ENCODE measurements around the gene ADM. TPM values are rescaled to one million over a fixed set of nuclear protein-coding genes. Genes with fewer than 3 reads are reported as not detected.

Gene ADM
- total RNA-seq, 1 donor from 2014 or later, result 169 TPM

DNA sequence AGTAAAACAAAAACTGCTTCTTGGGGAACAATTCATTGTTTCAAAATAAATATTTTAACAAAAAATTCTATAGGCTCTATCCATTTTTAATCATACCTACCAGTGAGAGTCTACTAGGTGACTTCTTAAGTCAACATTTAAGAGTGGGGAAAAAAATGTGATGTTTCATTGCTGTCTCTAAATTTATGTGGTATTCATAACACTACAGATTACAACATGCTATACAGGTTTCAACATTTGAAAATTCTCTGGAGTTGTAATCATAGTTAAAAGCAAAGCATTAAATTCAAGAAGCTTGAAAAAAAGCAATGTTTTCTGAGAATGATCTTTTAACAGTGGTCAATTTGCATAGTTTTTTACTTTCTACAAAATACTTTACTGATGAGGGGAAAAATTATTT is 29.2 kb upstream of the ADM start:
- DNase-seq (ENCODE audit: low read depth) (peak; percentile 81), FAIRE-seq (no peak)
- Histone ChIP-seq H3K4me3 (ENCODE audit: low read depth, low read length) (no peak overlapping the region), H3K36me3 (ENCODE audit: control insufficient read depth, insufficient read depth, low read length) (no peaks in the 10 kb centered on the region), H3K27me3 (ENCODE audit: control insufficient read depth, insufficient read depth, low read length) (no peaks in the 10 kb centered on the region)
- TF ChIP-seq, protein P1, sequence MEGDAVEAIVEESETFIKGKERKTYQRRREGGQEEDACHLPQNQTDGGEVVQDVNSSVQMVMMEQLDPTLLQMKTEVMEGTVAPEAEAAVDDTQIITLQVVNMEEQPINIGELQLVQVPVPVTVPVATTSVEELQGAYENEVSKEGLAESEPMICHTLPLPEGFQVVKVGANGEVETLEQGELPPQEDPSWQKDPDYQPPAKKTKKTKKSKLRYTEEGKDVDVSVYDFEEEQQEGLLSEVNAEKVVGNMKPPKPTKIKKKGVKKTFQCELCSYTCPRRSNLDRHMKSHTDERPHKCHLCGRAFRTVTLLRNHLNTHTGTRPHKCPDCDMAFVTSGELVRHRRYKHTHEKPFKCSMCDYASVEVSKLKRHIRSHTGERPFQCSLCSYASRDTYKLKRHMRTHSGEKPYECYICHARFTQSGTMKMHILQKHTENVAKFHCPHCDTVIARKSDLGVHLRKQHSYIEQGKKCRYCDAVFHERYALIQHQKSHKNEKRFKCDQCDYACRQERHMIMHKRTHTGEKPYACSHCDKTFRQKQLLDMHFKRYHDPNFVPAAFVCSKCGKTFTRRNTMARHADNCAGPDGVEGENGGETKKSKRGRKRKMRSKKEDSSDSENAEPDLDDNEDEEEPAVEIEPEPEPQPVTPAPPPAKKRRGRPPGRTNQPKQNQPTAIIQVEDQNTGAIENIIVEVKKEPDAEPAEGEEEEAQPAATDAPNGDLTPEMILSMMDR (IDR thresholded peaks at IDR 0.05; ENCODE audit: insufficient read depth, low read length, severe bottlenecking), result no peak

DNA sequence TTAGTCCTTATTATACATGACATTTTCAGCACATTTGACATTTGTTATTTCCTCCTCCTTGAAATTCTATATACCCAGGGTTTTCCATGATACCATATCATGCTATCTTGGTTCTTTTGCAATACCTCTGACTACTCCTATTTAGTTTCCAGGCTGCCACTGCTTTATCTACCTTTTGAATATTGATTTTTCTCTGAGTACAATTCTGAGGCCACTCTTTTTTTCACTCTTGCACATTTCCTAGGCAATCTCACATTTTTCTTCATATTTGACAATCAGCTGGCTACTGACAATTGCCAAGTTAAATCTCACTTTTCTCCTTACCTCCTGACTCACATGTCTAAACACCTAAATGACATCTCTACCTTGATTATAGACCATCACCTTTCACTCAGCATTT is 22.8 kb upstream of the ADM start:
- no peaks in the 10 kb centered on the region for H3K36me3 ChIP-seq (ENCODE audit: control insufficient read depth, insufficient read depth, low read length)
- H3K27me3 ChIP-seq (ENCODE audit: control insufficient read depth, insufficient read depth, low read length), result no peaks in the 10 kb centered on the region
- H3K4me3 ChIP-seq (ENCODE audit: low read depth, low read length), result no peak overlapping the region
- TF ChIP-seq, protein P1 (IDR thresholded peaks at IDR 0.05; ENCODE audit: insufficient read depth, low read length, severe bottlenecking), result no peak
- FAIRE-seq (no peak), DNase-seq (ENCODE audit: low read depth) (no peak)

DNA sequence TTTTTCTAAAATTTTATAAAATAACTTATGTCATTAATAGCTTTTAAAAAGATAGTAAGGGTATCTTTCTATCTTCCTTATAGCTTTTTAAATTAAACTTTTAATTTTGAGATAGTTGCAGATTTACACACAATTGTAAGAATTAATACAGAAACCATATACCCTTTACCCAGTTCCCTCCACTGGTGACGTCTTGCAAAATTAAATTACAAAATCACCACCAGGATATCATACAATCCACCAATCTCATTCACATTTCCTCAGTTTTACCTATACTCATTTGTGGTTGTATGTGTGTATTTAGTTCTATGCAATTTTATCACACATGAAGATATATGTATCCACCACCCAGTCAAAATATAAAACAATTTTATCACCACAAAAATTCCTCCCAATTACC is 20.9 kb upstream of the ADM start:
- TF ChIP-seq, protein P1 (IDR thresholded peaks at IDR 0.05; ENCODE audit: insufficient read depth, low read length, severe bottlenecking), result no peak
- Histone ChIP-seq H3K36me3 (ENCODE audit: control insufficient read depth, insufficient read depth, low read length) (no peaks in the 10 kb centered on the region), H3K4me3 (ENCODE audit: low read depth, low read length) (no peak overlapping the region), H3K27me3 (ENCODE audit: control insufficient read depth, insufficient read depth, low read length) (no peaks in the 10 kb centered on the region)
- DNase-seq (ENCODE audit: low read depth) (no peak), FAIRE-seq (no peak)

DNA sequence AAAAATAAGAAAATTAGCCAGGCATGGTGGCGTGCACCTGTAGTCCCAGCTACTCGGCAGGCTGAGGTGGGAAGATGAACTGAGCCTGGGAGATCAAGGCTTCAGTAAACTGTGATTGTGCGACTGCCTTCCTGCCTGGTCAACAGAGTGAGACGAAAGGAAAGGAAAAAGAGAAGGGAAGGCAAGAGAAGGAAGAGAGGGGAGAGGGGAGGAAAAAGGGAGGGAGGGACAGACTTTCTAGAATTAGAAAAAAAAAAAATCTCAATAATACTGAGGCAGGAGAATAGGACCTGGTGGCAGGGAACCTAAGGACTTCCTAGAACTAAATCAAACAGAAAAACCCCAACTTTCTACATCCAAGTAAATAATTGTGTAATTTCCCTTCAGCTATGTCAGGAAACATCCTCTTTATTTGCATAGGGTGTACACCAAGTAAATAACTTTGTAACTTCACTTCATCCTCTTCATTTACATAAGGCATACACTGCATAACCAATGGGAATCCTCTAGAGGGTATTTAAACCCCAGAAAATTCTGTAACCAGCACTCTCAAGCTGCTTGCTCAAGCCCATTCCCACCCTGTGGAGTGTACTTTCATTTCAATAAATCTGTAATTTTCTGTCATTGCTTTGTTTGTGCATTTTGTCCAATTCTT is 19.6 kb upstream of the ADM start:
- no peak overlapping the region for H3K4me3 ChIP-seq (ENCODE audit: low read depth, low read length)
- no peaks in the 10 kb centered on the region for H3K36me3 ChIP-seq (ENCODE audit: control insufficient read depth, insufficient read depth, low read length)
- DNase-seq (ENCODE audit: low read depth), result peak; percentile 46
- FAIRE-seq, result no peak
- H3K27me3 ChIP-seq (ENCODE audit: control insufficient read depth, insufficient read depth, low read length), result no peaks in the 10 kb centered on the region
- TF ChIP-seq, protein P1 (IDR thresholded peaks at IDR 0.05; ENCODE audit: insufficient read depth, low read length, severe bottlenecking), result no peak

DNA sequence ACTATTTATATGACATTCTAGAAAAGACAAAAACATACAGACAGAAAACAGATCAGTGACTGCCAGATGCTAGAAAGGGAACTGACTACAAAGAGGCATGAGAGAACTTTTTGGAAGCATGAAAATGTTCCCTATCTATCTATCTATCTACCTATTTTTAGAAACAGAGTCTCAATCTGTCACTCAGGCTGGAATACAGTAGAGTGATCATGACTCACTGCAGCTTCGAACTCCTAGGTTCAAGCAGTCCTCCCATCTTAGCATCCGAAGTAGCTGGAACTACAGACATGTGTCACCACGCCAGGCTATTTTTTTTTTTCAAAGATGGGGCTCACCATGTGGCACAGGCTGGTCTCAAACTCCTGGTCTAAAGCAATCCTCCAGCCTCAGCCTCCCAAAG is 17.7 kb upstream of the ADM start:
- DNase-seq (ENCODE audit: low read depth) (no peak), FAIRE-seq (no peak)
- TF ChIP-seq, protein P1 (IDR thresholded peaks at IDR 0.05; ENCODE audit: insufficient read depth, low read length, severe bottlenecking), result no peak
- H3K4me3 ChIP-seq (ENCODE audit: low read depth, low read length), result no peak overlapping the region
- no peaks in the 10 kb centered on the region for H3K27me3 ChIP-seq (ENCODE audit: control insufficient read depth, insufficient read depth, low read length)
- H3K36me3 ChIP-seq (ENCODE audit: control insufficient read depth, insufficient read depth, low read length), result no peaks in the 10 kb centered on the region
